Measurements from ENCODE around the gene BMAL1. TPM values are rescaled to one million over a fixed set of nuclear protein-coding genes. Genes with fewer than 3 reads are reported as not detected.

Gene BMAL1
- total RNA-seq, 1 experiment from 2014 or later: 3.2 TPM

DNA sequence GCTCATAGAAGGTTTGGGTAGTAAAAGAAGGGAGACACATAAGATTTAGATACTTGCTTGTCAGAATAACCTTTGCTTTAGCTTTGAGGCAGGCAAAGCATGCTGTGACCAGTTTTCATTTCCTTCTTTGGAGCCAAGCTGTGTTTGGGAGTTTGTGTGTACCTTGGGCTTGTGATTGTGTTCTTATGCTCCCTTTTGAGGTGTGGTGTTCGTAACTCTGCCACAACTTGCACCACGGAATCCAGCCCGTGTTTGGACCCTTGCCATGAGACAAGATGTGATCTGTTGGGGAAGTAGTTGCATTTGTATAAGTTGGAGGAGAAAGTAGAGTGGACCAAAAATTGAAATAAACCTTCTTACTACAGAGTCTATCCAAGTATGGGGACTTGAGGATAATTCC, 34.0 kb downstream of the BMAL1 start:
- ChIA-PET CTCF (no interaction called here), POLR2A (ENCODE audit: low non-redundant PET) (no interaction called here)
- H3K27ac ChIP-seq (ENCODE audit: low read depth, low read length, poor library complexity, severe bottlenecking): no peak overlapping the region
- no TSS peak for BruUV-seq (replicated peaks)
- H3K4me3 ChIP-seq (ENCODE audit: low read depth, low read length, poor library complexity, severe bottlenecking): no peak overlapping the region
- H3K9me3 ChIP-seq (ENCODE audit: low read depth, low read length, poor library complexity, severe bottlenecking): no peaks in the 10 kb centered on the region
- H3K27me3 ChIP-seq (replicated peaks; ENCODE audit: insufficient read depth, low read depth, low read length, poor library complexity): no peaks in the 10 kb centered on the region
- H3K4me1 ChIP-seq (ENCODE audit: insufficient read depth, low read length, poor library complexity, severe bottlenecking): no peaks in the 10 kb centered on the region
- intact Hi-C loops (cut with micrococcal nuclease; ENCODE audit: unreplicated experiment): no loop called here
- H3K36me3 ChIP-seq (ENCODE audit: insufficient read depth, low read length, poor library complexity, severe bottlenecking): no peaks in the 10 kb centered on the region
- no peak for DNase-seq (ENCODE audit: low spot score)
- TF ChIP-seq, protein P1, sequence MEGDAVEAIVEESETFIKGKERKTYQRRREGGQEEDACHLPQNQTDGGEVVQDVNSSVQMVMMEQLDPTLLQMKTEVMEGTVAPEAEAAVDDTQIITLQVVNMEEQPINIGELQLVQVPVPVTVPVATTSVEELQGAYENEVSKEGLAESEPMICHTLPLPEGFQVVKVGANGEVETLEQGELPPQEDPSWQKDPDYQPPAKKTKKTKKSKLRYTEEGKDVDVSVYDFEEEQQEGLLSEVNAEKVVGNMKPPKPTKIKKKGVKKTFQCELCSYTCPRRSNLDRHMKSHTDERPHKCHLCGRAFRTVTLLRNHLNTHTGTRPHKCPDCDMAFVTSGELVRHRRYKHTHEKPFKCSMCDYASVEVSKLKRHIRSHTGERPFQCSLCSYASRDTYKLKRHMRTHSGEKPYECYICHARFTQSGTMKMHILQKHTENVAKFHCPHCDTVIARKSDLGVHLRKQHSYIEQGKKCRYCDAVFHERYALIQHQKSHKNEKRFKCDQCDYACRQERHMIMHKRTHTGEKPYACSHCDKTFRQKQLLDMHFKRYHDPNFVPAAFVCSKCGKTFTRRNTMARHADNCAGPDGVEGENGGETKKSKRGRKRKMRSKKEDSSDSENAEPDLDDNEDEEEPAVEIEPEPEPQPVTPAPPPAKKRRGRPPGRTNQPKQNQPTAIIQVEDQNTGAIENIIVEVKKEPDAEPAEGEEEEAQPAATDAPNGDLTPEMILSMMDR (conservative IDR thresholded peaks at IDR 0.05; ENCODE audit: low read depth, low read length): no peak
- no peak for TF ChIP-seq EZH2 (IDR thresholded peaks at IDR 0.05; ENCODE audit: borderline replicate concordance, low read depth, low read length, poor library complexity, severe bottlenecking)

DNA sequence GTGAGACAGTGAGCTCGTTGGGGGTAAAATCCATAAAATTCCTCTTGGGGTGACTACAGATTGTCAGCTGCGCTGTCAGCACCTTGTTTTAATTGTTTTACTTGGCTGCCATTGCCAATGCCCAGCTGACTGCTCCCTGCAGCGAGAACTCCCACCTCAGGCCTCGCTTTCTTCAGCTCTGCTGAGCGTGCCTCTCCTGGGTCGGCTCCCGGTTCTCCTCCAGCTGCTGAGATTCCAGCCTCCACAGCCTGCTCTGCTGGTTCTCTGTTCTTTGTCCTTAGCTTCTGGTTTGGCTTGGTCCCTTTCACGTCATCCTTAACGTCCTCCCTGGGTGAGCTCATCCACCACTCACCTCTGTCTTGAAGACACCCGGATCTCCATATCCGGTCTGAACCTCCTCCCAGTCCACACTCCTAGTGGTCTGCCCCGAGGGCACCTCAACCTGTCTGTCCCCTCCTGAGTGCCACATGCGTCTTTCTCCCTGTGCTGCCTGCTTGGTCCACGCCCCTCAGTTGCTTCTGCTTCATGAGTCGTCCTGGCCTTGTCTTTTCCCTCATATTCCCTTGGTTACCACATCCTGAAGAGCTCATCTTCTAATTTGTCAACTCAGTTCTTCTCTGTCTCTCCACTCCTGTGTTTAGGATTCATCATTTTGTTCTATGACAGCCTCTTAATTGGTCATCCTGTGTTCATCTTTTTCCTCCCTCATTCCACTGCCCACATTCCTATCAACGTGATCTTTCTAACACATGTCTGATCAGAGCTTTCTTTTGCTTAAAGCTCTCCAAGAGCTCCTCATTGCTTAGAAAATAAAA, 35.6 kb downstream of the BMAL1 start:
- CTCF ChIA-PET: no interaction called here
- no peak overlapping the region for H3K4me3 ChIP-seq (ENCODE audit: low read depth, low read length, poor library complexity, severe bottlenecking)
- H3K9me3 ChIP-seq (ENCODE audit: low read depth, low read length, poor library complexity, severe bottlenecking): no peaks in the 10 kb centered on the region
- H3K27me3 ChIP-seq (replicated peaks; ENCODE audit: insufficient read depth, low read depth, low read length, poor library complexity): no peaks in the 10 kb centered on the region
- POLR2A ChIA-PET (ENCODE audit: low non-redundant PET): no interaction called here
- H3K27ac ChIP-seq (ENCODE audit: low read depth, low read length, poor library complexity, severe bottlenecking): no peak overlapping the region
- H3K4me1 ChIP-seq (ENCODE audit: insufficient read depth, low read length, poor library complexity, severe bottlenecking): no peaks in the 10 kb centered on the region
- no peak for TF ChIP-seq EZH2 (IDR thresholded peaks at IDR 0.05; ENCODE audit: borderline replicate concordance, low read depth, low read length, poor library complexity, severe bottlenecking)
- TF ChIP-seq, protein P1 (conservative IDR thresholded peaks at IDR 0.05; ENCODE audit: low read depth, low read length): no peak
- H3K36me3 ChIP-seq (ENCODE audit: insufficient read depth, low read length, poor library complexity, severe bottlenecking): no peaks in the 10 kb centered on the region
- BruUV-seq (replicated peaks): no TSS peak
- DNase-seq (ENCODE audit: low spot score): no peak
- intact Hi-C loops (cut with micrococcal nuclease; ENCODE audit: unreplicated experiment): no loop called here

DNA sequence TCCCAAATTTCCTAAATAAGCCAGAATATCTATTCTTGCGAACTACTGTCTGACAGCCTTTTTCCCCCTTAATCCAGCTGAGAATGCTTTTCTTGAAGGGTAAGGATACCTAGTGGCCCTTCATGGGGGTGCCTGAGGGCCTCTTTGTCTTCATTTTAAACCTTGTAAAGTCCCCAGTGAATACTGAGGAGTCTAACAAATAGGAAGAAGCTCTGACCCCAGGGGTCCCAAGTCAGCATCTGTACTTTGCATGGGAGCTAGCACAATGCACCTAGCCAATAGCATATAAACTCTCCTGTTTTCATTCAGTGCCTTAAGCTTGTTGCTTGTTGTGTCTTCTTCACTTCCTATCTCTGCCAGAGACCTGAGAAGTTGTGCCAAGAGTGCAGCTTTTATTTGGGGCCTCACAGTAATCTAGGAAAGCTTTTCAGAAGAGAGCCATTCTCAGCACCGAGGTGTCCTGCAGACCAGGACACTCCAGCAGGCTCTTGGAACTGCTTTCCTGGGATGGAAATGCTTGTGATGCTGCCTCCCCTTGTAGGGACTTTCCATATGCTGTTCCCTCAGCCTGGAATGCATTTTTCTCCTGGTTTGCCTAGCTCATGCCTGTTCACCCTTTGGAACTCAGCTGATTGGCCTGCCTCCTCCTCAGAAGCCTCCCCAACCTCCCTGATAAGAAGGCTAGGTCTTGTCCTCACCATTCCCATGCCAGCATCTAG, 37.2 kb downstream of the BMAL1 start:
- intact Hi-C loops (cut with micrococcal nuclease; ENCODE audit: unreplicated experiment): no loop called here
- no peak for DNase-seq (ENCODE audit: low spot score)
- ChIA-PET POLR2A (ENCODE audit: low non-redundant PET) (no interaction called here), CTCF (no interaction called here)
- Histone ChIP-seq H3K27ac (ENCODE audit: low read depth, low read length, poor library complexity, severe bottlenecking) (no peak overlapping the region), H3K9me3 (ENCODE audit: low read depth, low read length, poor library complexity, severe bottlenecking) (no peaks in the 10 kb centered on the region), H3K4me3 (ENCODE audit: low read depth, low read length, poor library complexity, severe bottlenecking) (no peak overlapping the region), H3K4me1 (ENCODE audit: insufficient read depth, low read length, poor library complexity, severe bottlenecking) (no peaks in the 10 kb centered on the region), H3K27me3 (replicated peaks; ENCODE audit: insufficient read depth, low read depth, low read length, poor library complexity) (no peaks in the 10 kb centered on the region), H3K36me3 (ENCODE audit: insufficient read depth, low read length, poor library complexity, severe bottlenecking) (no peaks in the 10 kb centered on the region)
- TF ChIP-seq, protein P1 (conservative IDR thresholded peaks at IDR 0.05; ENCODE audit: low read depth, low read length): no peak
- TF ChIP-seq EZH2 (IDR thresholded peaks at IDR 0.05; ENCODE audit: borderline replicate concordance, low read depth, low read length, poor library complexity, severe bottlenecking): no peak
- no TSS peak for BruUV-seq (replicated peaks)
